Omental fat pad (tissue), 4 donors: ENCODE measurements around the gene KIF2C. TPM values are rescaled to one million over a fixed set of nuclear protein-coding genes. Genes with fewer than 3 reads are reported as not detected.
"Not testable (repeated sequence)": the region's sequence is repeated elsewhere in the genome, so short reads cannot be mapped to it uniquely, and the experiment has no call there.

ENCODE experiments used
- ATAC-seq: fragments of 150-250 bp; one replicate; pipeline ENCODE4 v1.9.1; 2016; ENCODE audit warnings: mild to moderate bottlenecking, moderate library complexity; ENCODE audit not compliant: low FRiP score
- DNase-seq: peaks from one replicate; pipeline ENCODE4 v3.0.0-alpha.2; 2019; ENCODE audit warnings: low spot score
- total RNA-seq, 4 donors: library from RNA; depleted of rRNA; stranded (reverse); fragments of >200 nt; gene quantifications; one replicate each; pipeline ENCODE4 v1.1.0, GENCODE V29; 2016
- TF ChIP-seq, protein P1 (sequence below), 3 donors: fragments of 450-650 bp; IDR thresholded peaks; one replicate each; pipeline ENCODE4 v1.5.1; 2016 to 2017; ENCODE audit warnings: antibody characterized with exemption in 3 of 3, mild to moderate bottlenecking in 3 of 3, moderate library complexity in 2 of 3

The KIF2C gene
- total RNA-seq, 4 donors from 2014 or later = 0.19 to 2.8 (median 0.93) TPM

DNA sequence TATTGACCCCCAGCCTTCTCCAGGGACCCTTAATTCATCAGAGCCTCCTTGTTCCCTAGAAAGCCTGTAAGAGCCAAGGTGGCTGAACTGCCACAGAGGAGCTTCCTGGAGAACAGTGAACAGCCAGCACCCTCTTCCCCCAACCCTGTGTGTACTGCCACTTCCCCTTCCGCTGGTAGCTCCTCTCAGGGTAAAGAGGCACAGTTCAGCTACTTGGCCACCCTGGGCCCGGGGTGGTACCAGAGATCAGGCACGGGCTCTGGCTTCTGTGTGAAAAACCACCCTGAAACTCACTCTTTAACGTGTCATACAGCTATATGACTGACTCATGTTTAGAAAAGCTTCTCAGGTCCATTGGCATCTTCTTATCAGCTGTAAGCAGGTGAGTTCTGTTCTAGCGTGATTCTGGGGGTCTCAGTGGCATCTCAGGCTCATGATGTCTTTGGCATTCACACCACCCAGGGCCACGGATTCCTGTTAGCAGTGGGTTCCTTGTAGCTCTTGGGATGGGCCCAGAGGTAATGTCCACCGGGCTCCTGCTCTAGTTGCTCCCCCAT lies 42.8 kb upstream of the KIF2C start:
- TF ChIP-seq, protein P1, sequence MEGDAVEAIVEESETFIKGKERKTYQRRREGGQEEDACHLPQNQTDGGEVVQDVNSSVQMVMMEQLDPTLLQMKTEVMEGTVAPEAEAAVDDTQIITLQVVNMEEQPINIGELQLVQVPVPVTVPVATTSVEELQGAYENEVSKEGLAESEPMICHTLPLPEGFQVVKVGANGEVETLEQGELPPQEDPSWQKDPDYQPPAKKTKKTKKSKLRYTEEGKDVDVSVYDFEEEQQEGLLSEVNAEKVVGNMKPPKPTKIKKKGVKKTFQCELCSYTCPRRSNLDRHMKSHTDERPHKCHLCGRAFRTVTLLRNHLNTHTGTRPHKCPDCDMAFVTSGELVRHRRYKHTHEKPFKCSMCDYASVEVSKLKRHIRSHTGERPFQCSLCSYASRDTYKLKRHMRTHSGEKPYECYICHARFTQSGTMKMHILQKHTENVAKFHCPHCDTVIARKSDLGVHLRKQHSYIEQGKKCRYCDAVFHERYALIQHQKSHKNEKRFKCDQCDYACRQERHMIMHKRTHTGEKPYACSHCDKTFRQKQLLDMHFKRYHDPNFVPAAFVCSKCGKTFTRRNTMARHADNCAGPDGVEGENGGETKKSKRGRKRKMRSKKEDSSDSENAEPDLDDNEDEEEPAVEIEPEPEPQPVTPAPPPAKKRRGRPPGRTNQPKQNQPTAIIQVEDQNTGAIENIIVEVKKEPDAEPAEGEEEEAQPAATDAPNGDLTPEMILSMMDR (IDR thresholded peaks at IDR 0.05) = no peak
- ATAC-seq = no peak
- no peak for DNase-seq

GRCh38 chr1:44698138-44698537 lies 41.5 kb upstream of the KIF2C start:
- ATAC-seq (no peak), DNase-seq (no peak)
- TF ChIP-seq, protein P1 (IDR thresholded peaks at IDR 0.05) = no peak

GRCh38 chr1:44699375-44699774 lies 40.3 kb upstream of the KIF2C start:
- not testable (repeated sequence) for DNase-seq, ATAC-seq

DNA sequence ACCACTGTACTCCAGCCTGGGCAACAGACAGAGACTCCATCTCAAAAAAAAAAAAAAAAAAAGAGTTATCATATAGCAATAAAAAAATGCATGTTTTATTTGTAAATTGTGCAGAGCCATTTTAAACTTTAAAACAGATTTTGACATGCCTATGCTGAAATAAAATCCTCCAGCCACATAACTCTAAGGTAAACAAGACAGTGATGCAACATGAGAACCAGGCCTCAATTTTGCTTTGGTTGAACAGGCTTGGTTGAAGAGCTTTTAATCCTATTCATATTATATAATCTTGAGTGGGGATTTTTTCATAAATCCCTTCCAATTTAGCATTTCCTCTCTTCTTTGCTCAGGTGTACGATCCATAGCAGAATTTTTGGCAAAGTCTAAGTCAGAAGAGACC lies 39.1 kb upstream of the KIF2C start:
- ATAC-seq (no peak), DNase-seq (no peak)
- TF ChIP-seq, protein P1 (IDR thresholded peaks at IDR 0.05) = no peak

GRCh38 chr1:44701141-44701573 lies 38.5 kb upstream of the KIF2C start:
- ATAC-seq (no peak), DNase-seq (no peak)

DNA sequence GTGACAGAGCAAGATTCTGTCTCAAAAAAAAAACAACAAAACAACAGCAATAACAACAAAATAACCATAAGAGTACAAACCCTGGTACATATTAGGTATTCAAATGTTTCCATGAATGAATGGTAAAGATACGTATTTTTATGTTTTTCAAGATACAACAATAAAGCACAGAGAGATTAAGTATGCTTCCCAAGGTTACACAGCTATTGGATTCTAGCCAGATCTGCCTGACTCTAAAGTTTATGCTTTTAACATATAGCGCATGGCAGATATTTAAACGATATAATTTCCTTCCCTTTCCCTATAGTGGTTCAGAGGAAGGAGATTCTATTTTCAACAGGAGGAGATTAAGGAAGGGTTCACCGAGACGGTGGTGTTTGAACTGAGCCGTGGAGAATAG lies 34.2 kb upstream of the KIF2C start:
- TF ChIP-seq, protein P1 (IDR thresholded peaks at IDR 0.05) = no peak
- DNase-seq (no peak), ATAC-seq (no peak)

More at GRCh38 chr1:44701141-44701573, 38.5 kb upstream of the KIF2C start:
- TF ChIP-seq, protein P1 (IDR thresholded peaks at IDR 0.05) = no peak

DNA sequence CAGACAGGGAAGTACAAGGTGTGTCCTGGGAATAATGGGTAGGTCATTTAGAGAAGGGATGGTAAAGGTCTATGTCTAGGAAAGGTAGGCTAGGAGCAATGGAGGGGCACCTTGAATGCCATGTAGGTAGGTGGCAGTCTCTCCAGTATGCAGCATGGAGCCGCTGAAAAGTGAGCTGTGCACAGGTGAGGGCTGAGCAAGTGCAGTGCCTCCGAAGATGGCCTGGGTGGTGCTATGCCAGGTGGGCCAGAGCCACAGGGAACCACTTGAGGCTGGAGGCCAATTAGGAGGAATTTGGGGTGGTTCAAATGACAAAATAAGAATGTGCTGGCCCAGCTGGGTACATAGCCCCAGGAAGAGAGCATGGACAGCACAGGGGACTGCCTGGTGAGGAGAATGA lies 33.7 kb upstream of the KIF2C start:
- TF ChIP-seq, protein P1 (IDR thresholded peaks at IDR 0.05) = no peak
- ATAC-seq (no peak), DNase-seq (no peak)
